Measurements from ENCODE around the gene CIAO3. TPM values are rescaled to one million over a fixed set of nuclear protein-coding genes. Genes with fewer than 3 reads are reported as not detected.

The CIAO3 gene
- total and polyA plus RNA-seq, 10 of the 15 experiments (the other 5 are each of a cell fraction or from before 2014, with no cell fraction given): 1.4 to 37.5 (median 30.8) TPM

- TF ChIP-seq ZBTB4 (CRISPR knock-in tag; IDR thresholded peaks at IDR 0.05) (no peak), EED (IDR thresholded peaks at IDR 0.05; ENCODE audit: low read depth) (no peak), ZSCAN29 (IDR thresholded peaks at IDR 0.05) (0 out of 2 replicates have a peak, but pooled peaks have one; percentile 29), TARDBP (IDR thresholded peaks at IDR 0.05; ENCODE audit: borderline replicate concordance) (peak; percentile 75; the same call in 1 of the 2 replicates), TCF3 (IDR thresholded peaks at IDR 0.05; ENCODE audit: borderline replicate concordance, insufficient read depth, low read depth, low read length) (0 out of 2 replicates have a peak, but pooled peaks have one; percentile 42), JUNB (IDR thresholded peaks at IDR 0.05) (no peak), MTA2 (IDR thresholded peaks at IDR 0.05; ENCODE audit: low read depth) (no peak), CEBPB (IDR thresholded peaks at IDR 0.05; ENCODE audit: borderline replicate concordance in 1 of 2, low read depth in 2 of 2, low read length in 2 of 2) (no peak), ELK1 (IDR thresholded peaks at IDR 0.05; ENCODE audit: low read depth, low read length) (no peak; the same call in 1 of the 2 replicates), EP300 (IDR thresholded peaks at IDR 0.05; ENCODE audit: borderline replicate concordance in 1 of 2, control insufficient read depth in 1 of 2, low read depth in 2 of 2, low read length in 2 of 2) (no peak), CBX3 (IDR thresholded peaks at IDR 0.05; ENCODE audit: borderline replicate concordance, low read depth) (no peak), NR2F1 (conservative IDR thresholded peaks at IDR 0.05) (no peak; the same call in 1 of the 2 replicates), FOXK2 (IDR thresholded peaks at IDR 0.05) (no peak), NRF1 (conservative IDR thresholded peaks at IDR 0.05; ENCODE audit: low read depth, low read length) (peak; percentile 82), RAD51 (IDR thresholded peaks at IDR 0.05) (no peak), PML (IDR thresholded peaks at IDR 0.05; ENCODE audit: low read length) (no peak), RELA (IDR thresholded peaks at IDR 0.05; ENCODE audit: borderline replicate concordance, partially characterized antibody) (peak; percentile 98), SIN3A (IDR thresholded peaks at IDR 0.05; ENCODE audit: low read depth, low read length) (peak; percentile 95), PAX5 (IDR thresholded peaks at IDR 0.05; ENCODE audit: borderline replicate concordance, low read depth, low read length) (peak; percentile 48; the same call in 1 of the 2 replicates), SMAD1 (IDR thresholded peaks at IDR 0.05; ENCODE audit: low read depth, partially characterized antibody) (no peak), POU2F2 (IDR thresholded peaks at IDR 0.05; ENCODE audit: borderline replicate concordance, low read depth, low read length) (no peak; the same call in 1 of the 3 replicates)
- TF ChIP-seq, protein P1, sequence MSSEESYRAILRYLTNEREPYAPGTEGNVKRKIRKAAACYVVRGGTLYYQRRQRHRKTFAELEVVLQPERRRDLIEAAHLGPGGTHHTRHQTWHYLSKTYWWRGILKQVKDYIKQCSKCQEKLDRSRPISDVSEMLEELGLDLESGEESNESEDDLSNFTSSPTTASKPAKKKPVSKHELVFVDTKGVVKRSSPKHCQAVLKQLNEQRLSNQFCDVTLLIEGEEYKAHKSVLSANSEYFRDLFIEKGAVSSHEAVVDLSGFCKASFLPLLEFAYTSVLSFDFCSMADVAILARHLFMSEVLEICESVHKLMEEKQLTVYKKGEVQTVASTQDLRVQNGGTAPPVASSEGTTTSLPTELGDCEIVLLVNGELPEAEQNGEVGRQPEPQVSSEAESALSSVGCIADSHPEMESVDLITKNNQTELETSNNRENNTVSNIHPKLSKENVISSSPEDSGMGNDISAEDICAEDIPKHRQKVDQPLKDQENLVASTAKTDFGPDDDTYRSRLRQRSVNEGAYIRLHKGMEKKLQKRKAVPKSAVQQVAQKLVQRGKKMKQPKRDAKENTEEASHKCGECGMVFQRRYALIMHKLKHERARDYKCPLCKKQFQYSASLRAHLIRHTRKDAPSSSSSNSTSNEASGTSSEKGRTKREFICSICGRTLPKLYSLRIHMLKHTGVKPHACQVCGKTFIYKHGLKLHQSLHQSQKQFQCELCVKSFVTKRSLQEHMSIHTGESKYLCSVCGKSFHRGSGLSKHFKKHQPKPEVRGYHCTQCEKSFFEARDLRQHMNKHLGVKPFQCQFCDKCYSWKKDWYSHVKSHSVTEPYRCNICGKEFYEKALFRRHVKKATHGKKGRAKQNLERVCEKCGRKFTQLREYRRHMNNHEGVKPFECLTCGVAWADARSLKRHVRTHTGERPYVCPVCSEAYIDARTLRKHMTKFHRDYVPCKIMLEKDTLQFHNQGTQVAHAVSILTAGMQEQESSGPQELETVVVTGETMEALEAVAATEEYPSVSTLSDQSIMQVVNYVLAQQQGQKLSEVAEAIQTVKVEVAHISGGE (CRISPR knock-in tag; IDR thresholded peaks at IDR 0.05): no peak
- TF ChIP-seq, protein P2, sequence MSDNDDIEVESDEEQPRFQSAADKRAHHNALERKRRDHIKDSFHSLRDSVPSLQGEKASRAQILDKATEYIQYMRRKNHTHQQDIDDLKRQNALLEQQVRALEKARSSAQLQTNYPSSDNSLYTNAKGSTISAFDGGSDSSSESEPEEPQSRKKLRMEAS (IDR thresholded peaks at IDR 0.05; ENCODE audit: low read depth, low read length): peak; percentile 75
These were observed at the start of gene CIAO3 (continued) for GRCh38 chr16:740764-741505.

All from GM12878 (cell line).